Muscle of leg (tissue), 11 donors: ENCODE measurements around the gene WIPF2. TPM values are rescaled to one million over a fixed set of nuclear protein-coding genes. Genes with fewer than 3 reads are reported as not detected.
"Not testable (repeated sequence)": the region's sequence is repeated elsewhere in the genome, so short reads cannot be mapped to it uniquely, and the experiment has no call there.

ENCODE experiments used
- DNase-seq: peaks from one replicate; pipeline ENCODE4 v3.0.0; 2013
- H3K27ac ChIP-seq: one replicate; pipeline ENCODE4 v1.5.1; 2013; ENCODE audit warnings: mild to moderate bottlenecking, low read length, control low read depth
- H3K27me3 ChIP-seq: one replicate; pipeline ENCODE4 v1.6.1; 2013; ENCODE audit warnings: low read length; ENCODE audit not compliant: control insufficient read depth, insufficient read depth
- H3K36me3 ChIP-seq: one replicate; pipeline ENCODE4 v1.6.1; 2013; ENCODE audit warnings: low read length; ENCODE audit not compliant: control insufficient read depth, insufficient read depth
- H3K4me1 ChIP-seq: one replicate; pipeline ENCODE4 v1.6.1; 2013; ENCODE audit warnings: low read length; ENCODE audit not compliant: control insufficient read depth, insufficient read depth
- H3K4me3 ChIP-seq: one replicate; pipeline ENCODE4 v1.5.1; 2013; ENCODE audit warnings: low read length, control low read depth
- H3K9me3 ChIP-seq: replicated peaks from 2 replicates; pipeline ENCODE4 v1.6.1; 2013; ENCODE audit warnings: low read depth, low read length; ENCODE audit not compliant: control insufficient read depth
- WGBS: methylation state at CpG from one replicate; pipeline ENCODE4 v1.1.5; 2013; ENCODE audit warnings: missing lambda C conversion rate; ENCODE audit not compliant: insufficient coverage; 5-methylcytosine and 5-hydroxymethylcytosine counted together
- polyA plus RNA-seq, 8 donors: library from polyadenylated mRNA; unstranded; fragments of 120-200 nt; gene quantifications; one replicate each; pipeline versions ENCODE4 v1.2.1 to v1.2.3, GENCODE V29; 2013; ENCODE audit warnings: inconsistent platforms in 1 of 8, low replicate concordance in 1 of 8; ENCODE audit not compliant: insufficient read length in 8 of 8, insufficient read depth in 1 of 8
- total RNA-seq: library from RNA; stranded (reverse); fragments of 120-200 nt; gene quantifications from one replicate; pipeline ENCODE4 v1.2.4, GENCODE V29; 2013

WIPF2 gene
- total and polyA plus RNA-seq, 9 donors = 4.6 to 18.0 (median 14.4) TPM

- WGBS = 79% methylated on average over 3 of the region's 7 CpGs
- Histone ChIP-seq H3K4me3 (no peak overlapping the region), H3K27ac (peak overlapping the region; percentile 80), H3K9me3 (no peaks in the 10 kb centered on the region), H3K27me3 (no peaks in the 10 kb centered on the region), H3K4me1 (peaks cover 11% of the 10 kb centered on the region), H3K36me3 (no peaks in the 10 kb centered on the region)
- no peak for DNase-seq
Measured at GRCh38 chr17:40218006-40218739, 931 bp upstream of the WIPF2 start.

GRCh38 chr17:40219594-40220338, 662 bp downstream of the WIPF2 start:
- Histone ChIP-seq H3K27me3 (no peaks in the 10 kb centered on the region), H3K4me3 (peak overlapping the region; percentile 72), H3K36me3 (peaks cover 3% of the 10 kb centered on the region), H3K9me3 (no peaks in the 10 kb centered on the region), H3K27ac (peak overlapping the region; percentile 96), H3K4me1 (peaks cover 11% of the 10 kb centered on the region)
- DNase-seq = peak; percentile 89
- 2% methylated on average over 17 of the region's 24 CpGs for WGBS

- H3K36me3 ChIP-seq = peaks cover 10% of the 10 kb centered on the region
- no CpG with 5 or more reads among the region's 5 CpGs for WGBS
- no peak overlapping the region for H3K4me3 ChIP-seq
- peak; percentile 28 for DNase-seq
- no peaks in the 10 kb centered on the region for H3K27me3 ChIP-seq
- H3K9me3 ChIP-seq = no peaks in the 10 kb centered on the region
- peaks cover 6% of the 10 kb centered on the region for H3K4me1 ChIP-seq
- no peak overlapping the region for H3K27ac ChIP-seq
Measured at GRCh38 chr17:40224718-40225550, 5.8 kb downstream of the WIPF2 start.

- not testable (repeated sequence) for H3K27me3 ChIP-seq, H3K27ac ChIP-seq, H3K4me1 ChIP-seq, H3K4me3 ChIP-seq, H3K9me3 ChIP-seq, DNase-seq
- H3K36me3 ChIP-seq = peaks cover 20% of the 10 kb centered on the region
- no CpG with 5 or more reads among the region's 14 CpGs for WGBS
Measured at GRCh38 chr17:40229146-40229545, 10.0 kb downstream of the WIPF2 start.

GRCh38 chr17:40230670-40231069, 11.6 kb downstream of the WIPF2 start:
- Histone ChIP-seq H3K9me3 (no peaks in the 10 kb centered on the region), H3K27me3 (no peaks in the 10 kb centered on the region), H3K27ac (no peak overlapping the region), H3K4me3 (no peak overlapping the region), H3K36me3 (peaks cover 24% of the 10 kb centered on the region), H3K4me1 (no peaks in the 10 kb centered on the region)
- no peak for DNase-seq
- no CpG with 5 or more reads among the region's 3 CpGs for WGBS

- H3K4me1 ChIP-seq, H3K4me3 ChIP-seq, H3K9me3 ChIP-seq, H3K27me3 ChIP-seq, H3K27ac ChIP-seq, DNase-seq: not testable (repeated sequence)
- WGBS = no CpG with 5 or more reads among the region's 4 CpGs
- H3K36me3 ChIP-seq = peaks cover 27% of the 10 kb centered on the region
Measured at GRCh38 chr17:40231928-40232327, 12.8 kb downstream of the WIPF2 start.

GRCh38 chr17:40241252-40241834, 22.2 kb downstream of the WIPF2 start:
- no peak overlapping the region for H3K4me3 ChIP-seq
- no peaks in the 10 kb centered on the region for H3K9me3 ChIP-seq
- H3K4me1 ChIP-seq = no peaks in the 10 kb centered on the region
- DNase-seq = peak; percentile 37
- WGBS = 67% methylated on average over 1 of the region's 4 CpGs
- no peaks in the 10 kb centered on the region for H3K27me3 ChIP-seq
- H3K36me3 ChIP-seq = peaks cover under 1% of the 10 kb centered on the region
- H3K27ac ChIP-seq = no peak overlapping the region

- Histone ChIP-seq H3K4me3 (no peak overlapping the region), H3K27ac (no peak overlapping the region), H3K4me1 (no peaks in the 10 kb centered on the region), H3K27me3 (no peaks in the 10 kb centered on the region), H3K36me3 (no peaks in the 10 kb centered on the region), H3K9me3 (no peaks in the 10 kb centered on the region)
- no peak for DNase-seq
- WGBS = no CpG with 5 or more reads among the region's 3 CpGs
Measured at GRCh38 chr17:40242774-40243173, 23.7 kb downstream of the WIPF2 start.

GRCh38 chr17:40243761-40244160, 24.7 kb downstream of the WIPF2 start:
- WGBS = no CpG with 5 or more reads among the region's 3 CpGs
- Histone ChIP-seq H3K4me3 (no peak overlapping the region), H3K27ac (no peak overlapping the region), H3K9me3 (no peaks in the 10 kb centered on the region), H3K27me3 (no peaks in the 10 kb centered on the region), H3K36me3 (no peaks in the 10 kb centered on the region), H3K4me1 (no peaks in the 10 kb centered on the region)
- peak; percentile 25 for DNase-seq
